SU-DHL-6 (cell line): ENCODE results near the gene OR10A6.

Experiments used
- H2AFZ ChIP-seq: fragments of 200-600 bp; sonication (generic); 2 replicates; pipeline ENCODE4 v1.6.1; 2014; ENCODE audit warnings: low read depth, mild to moderate bottlenecking, moderate library complexity, mixed read lengths, antibody characterized with exemption, low read length; ENCODE audit not compliant: severe bottlenecking
- H3F3A ChIP-seq: fragments of 200-600 bp; shearing (Covaris generic); 2 replicates; pipeline ENCODE4 v1.6.0; 2016; ENCODE audit warnings: antibody characterized with exemption, mild to moderate bottlenecking; ENCODE audit not compliant: insufficient read depth
- H3K27ac ChIP-seq: fragments of 200-600 bp; sonication (generic); 2 replicates; pipeline ENCODE4 v1.5.1; 2016; ENCODE audit warnings: low read depth, mild to moderate bottlenecking, low read length, moderate library complexity, mixed read lengths
- H3K27me3 ChIP-seq: fragments of 200-600 bp; sonication (generic), shearing (Covaris generic); 2 replicates; pipeline ENCODE4 v1.6.0; 2014; ENCODE audit warnings: mild to moderate bottlenecking, low read length
- H3K36me3 ChIP-seq: fragments of 200-600 bp; sonication (generic); 2 replicates; pipeline ENCODE4 v1.6.1; 2014; ENCODE audit warnings: mild to moderate bottlenecking, low read length, mixed read lengths
- H3K4me2 ChIP-seq: fragments of 300-600, 200-600 bp; shearing (Covaris generic), sonication (generic); 2 replicates; pipeline ENCODE4 v1.6.0; 2014; ENCODE audit warnings: low read length, low read depth, mild to moderate bottlenecking; ENCODE audit not compliant: poor library complexity, severe bottlenecking
- H3K4me3 ChIP-seq: fragments of 200-600 bp; sonication (generic); 2 replicates; pipeline ENCODE4 v1.5.1; 2014; ENCODE audit warnings: antibody characterized with exemption, low read length, mild to moderate bottlenecking, mixed read lengths; ENCODE audit not compliant: insufficient read depth, poor library complexity, severe bottlenecking
- H3K79me2 ChIP-seq: fragments of 200-600 bp; sonication (generic); 2 replicates; pipeline ENCODE4 v1.6.1; 2014; ENCODE audit warnings: mild to moderate bottlenecking, low read length, moderate library complexity; ENCODE audit not compliant: insufficient read depth
- H3K9ac ChIP-seq: fragments of 200-600 bp; sonication (generic); 2 replicates; pipeline ENCODE4 v1.7.0; 2014; ENCODE audit warnings: mild to moderate bottlenecking, low read length
- H3K9me2 ChIP-seq: fragments of 200-600 bp; sonication (generic); replicated peaks from 2 replicates; pipeline ENCODE4 v1.6.1; 2014; ENCODE audit warnings: low read length; ENCODE audit not compliant: insufficient read depth
- H3K9me3 ChIP-seq: fragments of 200-600 bp; sonication (generic); 2 replicates; pipeline ENCODE4 v1.6.1; 2014; ENCODE audit warnings: low read length, mixed read lengths; ENCODE audit not compliant: insufficient read depth
- H4K20me1 ChIP-seq: fragments of 200-600 bp; sonication (generic); 2 replicates; pipeline ENCODE4 v1.6.1; 2014; ENCODE audit warnings: low read depth, mild to moderate bottlenecking, antibody characterized with exemption, low read length, moderate library complexity, mixed read lengths
- CTCF ChIP-seq: fragments of 200-600 bp; sonication (generic); IDR thresholded peaks from one replicate; pipeline ENCODE4 v1.5.1; 2017; ENCODE audit warnings: antibody characterized with exemption, mild to moderate bottlenecking, low read length, moderate library complexity; ENCODE audit not compliant: insufficient read depth, poor library complexity, severe bottlenecking
- EZH2phosphoT487 ChIP-seq: fragments of 200-600 bp; sonication (generic), shearing (Covaris generic); conservative IDR thresholded peaks from 2 replicates; pipeline ENCODE4 v1.6.1; 2018; ENCODE audit warnings: mild to moderate bottlenecking, antibody characterized with exemption, low read length, moderate library complexity, mixed read lengths

Gene OR10A6

GRCh38 chr11:7903940-7904339 lies 27.1 kb downstream of the OR10A6 start:
- H3K9me3 ChIP-seq, result no peaks in the 10 kb centered on the region
- no peak for TF ChIP-seq EZH2phosphoT487
- no peak for TF ChIP-seq CTCF
- H3K9ac ChIP-seq, result no peak overlapping the region
- H3F3A ChIP-seq, result no peaks in the 10 kb centered on the region
- H3K27ac ChIP-seq, result no peak overlapping the region
- no peak overlapping the region for H3K4me3 ChIP-seq
- no peaks in the 10 kb centered on the region for H4K20me1 ChIP-seq
- H3K4me2 ChIP-seq, result no peak overlapping the region
- H3K27me3 ChIP-seq, result no peaks in the 10 kb centered on the region
- H2AFZ ChIP-seq, result no peak overlapping the region
- no peaks in the 10 kb centered on the region for H3K9me2 ChIP-seq
- H3K36me3 ChIP-seq, result no peaks in the 10 kb centered on the region
- no peaks in the 10 kb centered on the region for H3K79me2 ChIP-seq

GRCh38 chr11:7901319-7901854 lies 29.7 kb downstream of the OR10A6 start:
- no peak overlapping the region for H2AFZ ChIP-seq
- H3K79me2 ChIP-seq, result no peaks in the 10 kb centered on the region
- no peaks in the 10 kb centered on the region for H3K9me3 ChIP-seq
- H3K36me3 ChIP-seq, result no peaks in the 10 kb centered on the region
- no peak overlapping the region for H3K27ac ChIP-seq
- H3K27me3 ChIP-seq, result no peaks in the 10 kb centered on the region
- TF ChIP-seq EZH2phosphoT487 (no peak), CTCF (no peak)
- H3F3A ChIP-seq, result no peaks in the 10 kb centered on the region
- no peak overlapping the region for H3K9ac ChIP-seq
- H3K4me3 ChIP-seq, result no peak overlapping the region
- no peak overlapping the region for H3K4me2 ChIP-seq
- H4K20me1 ChIP-seq, result no peaks in the 10 kb centered on the region
- H3K9me2 ChIP-seq, result no peaks in the 10 kb centered on the region

- no peak overlapping the region for H2AFZ ChIP-seq
- no peak overlapping the region for H3K9ac ChIP-seq
- TF ChIP-seq CTCF (no peak), EZH2phosphoT487 (no peak)
- H4K20me1 ChIP-seq, result no peaks in the 10 kb centered on the region
- no peaks in the 10 kb centered on the region for H3F3A ChIP-seq
- H3K4me2 ChIP-seq, result no peak overlapping the region
- no peak overlapping the region for H3K4me3 ChIP-seq
- H3K27me3 ChIP-seq, result no peaks in the 10 kb centered on the region
- no peaks in the 10 kb centered on the region for H3K9me2 ChIP-seq
- H3K9me3 ChIP-seq, result no peaks in the 10 kb centered on the region
- H3K27ac ChIP-seq, result no peak overlapping the region
- no peaks in the 10 kb centered on the region for H3K79me2 ChIP-seq
- H3K36me3 ChIP-seq, result no peaks in the 10 kb centered on the region
Measured at GRCh38 chr11:7900686-7901085, 30.4 kb downstream of the OR10A6 start.
